ENCODE measurements around the gene EPAS1.

Gene EPAS1

DNA sequence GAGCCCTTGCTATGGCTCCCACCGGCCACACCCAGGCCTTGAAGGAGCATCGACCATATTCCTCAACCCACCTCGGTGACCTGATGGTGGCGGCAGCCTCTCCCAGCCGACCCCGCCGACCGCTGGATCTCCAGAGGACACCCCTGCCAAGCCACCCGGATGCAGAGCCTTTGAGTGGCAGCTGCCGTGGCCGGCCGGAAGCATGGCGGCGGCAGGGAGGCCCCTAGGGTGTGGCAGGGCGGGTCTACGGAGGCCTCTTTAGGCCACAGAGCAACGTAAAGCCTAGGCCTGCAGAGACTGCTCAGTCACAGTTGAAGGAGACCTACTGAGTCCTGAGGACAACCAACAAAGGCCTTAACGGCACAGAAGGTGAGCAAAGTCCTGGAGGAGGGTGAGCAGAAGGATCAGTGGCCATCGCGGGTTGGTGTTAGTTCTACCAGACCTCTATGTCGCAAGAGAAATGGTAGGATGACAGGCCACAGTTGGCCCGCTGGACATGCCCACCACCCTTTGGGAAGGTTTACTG, 131.8 kb downstream of the EPAS1 start:
- FAIRE-seq = no peak
- no peak for DNase-seq (ENCODE audit: insufficient read length, low spot score)

- FAIRE-seq = no peak
- DNase-seq (ENCODE audit: insufficient read length, low spot score) = no peak
These were observed 133.2 kb downstream of the EPAS1 start for GRCh38 chr2:46430413-46430812.

DNA sequence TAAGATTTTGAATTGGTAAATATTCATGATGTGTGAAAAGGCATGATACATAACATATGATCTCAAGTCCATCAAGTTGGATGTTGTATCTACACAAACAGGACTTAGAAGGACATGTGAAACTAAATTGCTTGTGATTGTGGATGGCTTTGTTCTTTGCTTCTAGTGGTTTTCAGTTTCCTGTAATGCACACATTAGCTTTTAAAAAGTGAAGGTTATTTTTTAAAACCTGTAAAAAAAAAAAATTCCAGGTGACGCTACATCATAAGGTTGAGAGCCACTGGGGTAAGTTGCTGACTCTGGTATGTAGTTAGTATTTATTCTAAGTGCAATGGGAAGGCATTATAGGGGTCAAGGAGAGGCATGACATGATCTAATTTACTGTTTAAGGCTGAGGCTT, 133.8 kb downstream of the EPAS1 start:
- DNase-seq (ENCODE audit: insufficient read length, low spot score) (no peak), FAIRE-seq (no peak)

- FAIRE-seq = no peak
These were observed 134.5 kb downstream of the EPAS1 start for GRCh38 chr2:46431481-46432235.

GRCh38 chr2:46434851-46435273, 137.7 kb downstream of the EPAS1 start:
- FAIRE-seq (no peak), DNase-seq (ENCODE audit: insufficient read length, low spot score) (no peak)

More at GRCh38 chr2:46431481-46432235, 134.5 kb downstream of the EPAS1 start:
- DNase-seq (ENCODE audit: insufficient read length, low spot score) = no peak

- no peak for FAIRE-seq
- no peak for DNase-seq (ENCODE audit: insufficient read length, low spot score)
These were observed 138.1 kb downstream of the EPAS1 start for GRCh38 chr2:46435353-46435752.

GRCh38 chr2:46435796-46436360, 138.7 kb downstream of the EPAS1 start:
- no peak for DNase-seq (ENCODE audit: insufficient read length, low spot score)
- FAIRE-seq = no peak
